Natural killer cell (primary cell): ENCODE measurements around the gene NAPB. TPM values are rescaled to one million over a fixed set of nuclear protein-coding genes. Genes with fewer than 3 reads are reported as not detected.

ENCODE experiments used
- ATAC-seq, 3 donors: fragments of 150-1000 bp in 2 of 3; fragments of 200-7000 bp in 1 of 3; cut with Tn5 transposase; 1 replicate in 1 of 3; 2 replicates in 2 of 3; pipeline ENCODE4 v1.10.0; 2021; ENCODE audit warnings: mild to moderate bottlenecking in 2 of 3, moderate library complexity in 2 of 3
- DNase-seq, 2 donors: peaks; one replicate each; pipeline versions ENCODE4 v3.0.0 to v3.0.0-alpha.2; 2013 to 2021; ENCODE audit warnings: mixed read lengths in 1 of 2
- H3K27ac ChIP-seq: one replicate; pipeline ENCODE4 v1.5.1; 2013; ENCODE audit warnings: mild to moderate bottlenecking, low read length
- H3K27me3 ChIP-seq: one replicate; pipeline ENCODE4 v1.6.1; 2013; ENCODE audit warnings: low read length; ENCODE audit not compliant: control insufficient read depth, insufficient read depth
- H3K36me3 ChIP-seq: one replicate; pipeline ENCODE4 v1.6.1; 2013; ENCODE audit warnings: low read length; ENCODE audit not compliant: control insufficient read depth, insufficient read depth
- H3K4me1 ChIP-seq: one replicate; pipeline ENCODE4 v1.6.1; 2013; ENCODE audit warnings: low read length; ENCODE audit not compliant: control insufficient read depth, insufficient read depth
- H3K4me3 ChIP-seq: one replicate; pipeline ENCODE4 v1.5.1; 2013; ENCODE audit warnings: low read length
- H3K9me3 ChIP-seq: one replicate; pipeline ENCODE4 v1.6.1; 2013; ENCODE audit warnings: low read length; ENCODE audit not compliant: control insufficient read depth, insufficient read depth
- H3K27ac Mint-ChIP-seq, 2 donors: one replicate each; pipeline ENCODE4 v1.8.0; 2022; ENCODE audit warnings: mild to moderate bottlenecking in 2 of 2, mixed read lengths in 2 of 2, moderate library complexity in 1 of 2
- H3K27me3 Mint-ChIP-seq, 2 donors: one replicate each; pipeline ENCODE4 v1.8.0; 2022; ENCODE audit warnings: low read depth in 2 of 2, mixed read lengths in 2 of 2
- H3K36me3 Mint-ChIP-seq: one replicate; pipeline ENCODE4 v1.8.0; 2022; ENCODE audit warnings: mixed read lengths
- H3K4me1 Mint-ChIP-seq, 2 donors: one replicate each; pipeline ENCODE4 v1.8.0; 2022; ENCODE audit warnings: mixed read lengths in 2 of 2
- H3K4me3 Mint-ChIP-seq: one replicate; pipeline ENCODE4 v1.8.0; 2022; ENCODE audit warnings: mild to moderate bottlenecking, moderate library complexity, mixed read lengths
- H3K9me3 Mint-ChIP-seq, 2 donors: one replicate each; pipeline ENCODE4 v1.8.0; 2022; ENCODE audit warnings: mixed read lengths in 2 of 2
- CTCF ChIP-seq: fragments of 200-600 bp; IDR thresholded peaks from one replicate; pipeline ENCODE4 v1.8.0; 2022; ENCODE audit warnings: antibody characterized with exemption
- WGBS: methylation state at CpG from one replicate; pipeline ENCODE4 v1.1.7; 2013; ENCODE audit warnings: missing lambda C conversion rate; ENCODE audit not compliant: insufficient coverage; 5-methylcytosine and 5-hydroxymethylcytosine counted together
- intact Hi-C: fragments of 100-400 bp; cut with micrococcal nuclease; formaldehyde crosslinking; loops from one replicate; pipeline ENCODE4 v1.14.2; 2022
- total RNA-seq, 4 donors: library from RNA; stranded (reverse); fragments of 120-200 nt in 1 of 4; gene quantifications; one replicate each; pipeline versions ENCODE4 v1.2.3 to v1.2.4, GENCODE V29; 2013 to 2022

NAPB gene
- total RNA-seq, 3 donors from 2014 or later (not counting 1 experiment from before 2014, with no cell fraction given), result 22.8 to 23.9 (median 22.9) TPM

GRCh38 chr20:23434521-23435313 lies 13.4 kb upstream of the NAPB start:
- 93% methylated on average over 7 of the region's 7 CpGs for WGBS

GRCh38 chr20:23433628-23434027 lies 12.3 kb upstream of the NAPB start:
- Mint-ChIP-seq H3K36me3 (no peaks in the 10 kb centered on the region), H3K27me3 (no peaks in the 10 kb centered on the region), H3K4me1 (no peaks in the 10 kb centered on the region), H3K9me3 (no peaks in the 10 kb centered on the region), H3K27ac (no peak overlapping the region), H3K4me3 (no peak overlapping the region)
- no peaks in the 10 kb centered on the region for H3K9me3 ChIP-seq
- no peaks in the 10 kb centered on the region for H3K36me3 ChIP-seq
- DNase-seq, result no peak
- no peak for ATAC-seq
- 80% methylated on average over 3 of the region's 3 CpGs for WGBS
- intact Hi-C loops, result no loop called here
- TF ChIP-seq CTCF, result no peak
- no peaks in the 10 kb centered on the region for H3K27me3 ChIP-seq
- no peaks in the 10 kb centered on the region for H3K4me1 ChIP-seq
- H3K4me3 ChIP-seq, result no peak overlapping the region
- no peak overlapping the region for H3K27ac ChIP-seq

More at GRCh38 chr20:23434521-23435313, 13.4 kb upstream of the NAPB start:
- no peaks in the 10 kb centered on the region for H3K27me3 ChIP-seq
- no peaks in the 10 kb centered on the region for H3K27me3 Mint-ChIP-seq
- no peaks in the 10 kb centered on the region for H3K36me3 ChIP-seq
- H3K9me3 Mint-ChIP-seq, result no peaks in the 10 kb centered on the region
- H3K4me1 Mint-ChIP-seq, result no peaks in the 10 kb centered on the region
- no peak overlapping the region for H3K27ac Mint-ChIP-seq
- H3K4me1 ChIP-seq, result no peaks in the 10 kb centered on the region
- intact Hi-C loops, result no loop called here
- no peak overlapping the region for H3K4me3 Mint-ChIP-seq
- TF ChIP-seq CTCF, result no peak
- DNase-seq (no peak), ATAC-seq (no peak)
- H3K4me3 ChIP-seq, result no peak overlapping the region
- H3K36me3 Mint-ChIP-seq, result no peaks in the 10 kb centered on the region
- no peak overlapping the region for H3K27ac ChIP-seq
- no peaks in the 10 kb centered on the region for H3K9me3 ChIP-seq

GRCh38 chr20:23425129-23425528 lies 3.8 kb upstream of the NAPB start:
- ATAC-seq (no peak), DNase-seq (no peak)
- H3K27ac ChIP-seq, result no peak overlapping the region
- intact Hi-C loops, result no loop called here
- peaks cover 10% of the 10 kb centered on the region in 2 donors for H3K4me1 Mint-ChIP-seq
- H3K4me3 Mint-ChIP-seq, result no peak overlapping the region
- no peaks in the 10 kb centered on the region for H3K36me3 Mint-ChIP-seq
- H3K9me3 ChIP-seq, result no peaks in the 10 kb centered on the region
- no peak overlapping the region for H3K27ac Mint-ChIP-seq
- no peaks in the 10 kb centered on the region for H3K36me3 ChIP-seq
- no peaks in the 10 kb centered on the region for H3K27me3 ChIP-seq
- peaks cover 0 to 10% of the 10 kb centered on the region in 2 donors for H3K27me3 Mint-ChIP-seq
- no peak for TF ChIP-seq CTCF
- no peaks in the 10 kb centered on the region for H3K9me3 Mint-ChIP-seq
- no peak overlapping the region for H3K4me3 ChIP-seq
- H3K4me1 ChIP-seq, result peaks cover 5% of the 10 kb centered on the region
- 81% methylated on average over 9 of the region's 9 CpGs for WGBS
